ENCODE data around the gene STMP1. TPM values are rescaled to one million over a fixed set of nuclear protein-coding genes. Genes with fewer than 3 reads are reported as not detected.
"Not testable (repeated sequence)": the region's sequence is repeated elsewhere in the genome, so short reads cannot be mapped to it uniquely, and the experiment has no call there.

STMP1 gene
- total RNA-seq, 1 donor from 2014 or later, result 63.3 TPM

- Mint-ChIP-seq H3K4me1 (ENCODE audit: low read depth) (peaks cover 7% of the 10 kb centered on the region), H3K27me3 (no peaks in the 10 kb centered on the region), H3K27ac (no peak overlapping the region), H3K4me3 (ENCODE audit: low read depth) (no peak overlapping the region), H3K9me3 (ENCODE audit: low read depth) (no peaks in the 10 kb centered on the region), H3K36me3 (ENCODE audit: insufficient read depth) (peaks cover 5% of the 10 kb centered on the region)
- no peak for TF ChIP-seq CTCF (IDR thresholded peaks at IDR 0.05; ENCODE audit: unreplicated experiment)
- DNase-seq (ENCODE audit: low spot score, unreplicated experiment), result no peak
These were observed 2.7 kb downstream of the STMP1 start for GRCh38 chr7:135665042-135665441.

- Mint-ChIP-seq H3K9me3 (ENCODE audit: low read depth) (no peaks in the 10 kb centered on the region), H3K27ac (no peak overlapping the region), H3K4me1 (ENCODE audit: low read depth) (peaks cover 7% of the 10 kb centered on the region), H3K27me3 (no peaks in the 10 kb centered on the region), H3K4me3 (ENCODE audit: low read depth) (no peak overlapping the region), H3K36me3 (ENCODE audit: insufficient read depth) (peaks cover 5% of the 10 kb centered on the region)
- DNase-seq (ENCODE audit: low spot score, unreplicated experiment), result no peak
- TF ChIP-seq CTCF (IDR thresholded peaks at IDR 0.05; ENCODE audit: unreplicated experiment), result no peak
These were observed 3.8 kb downstream of the STMP1 start for GRCh38 chr7:135666156-135666555.

- H3K4me3 Mint-ChIP-seq (ENCODE audit: low read depth), result no peak overlapping the region
- no peaks in the 10 kb centered on the region for H3K27me3 Mint-ChIP-seq
- no peak overlapping the region for H3K27ac Mint-ChIP-seq
- H3K4me1 Mint-ChIP-seq (ENCODE audit: low read depth), result peaks cover 5% of the 10 kb centered on the region
- H3K36me3 Mint-ChIP-seq (ENCODE audit: insufficient read depth), result peaks cover 5% of the 10 kb centered on the region
- no peak for TF ChIP-seq CTCF (IDR thresholded peaks at IDR 0.05; ENCODE audit: unreplicated experiment)
- no peaks in the 10 kb centered on the region for H3K9me3 Mint-ChIP-seq (ENCODE audit: low read depth)
- no peak for DNase-seq (ENCODE audit: low spot score, unreplicated experiment)
These were observed 4.5 kb downstream of the STMP1 start for GRCh38 chr7:135666846-135667245.

GRCh38 chr7:135667626-135668025, 5.3 kb downstream of the STMP1 start:
- H3K27me3 Mint-ChIP-seq; H3K36me3 Mint-ChIP-seq (ENCODE audit: insufficient read depth); H3K9me3 Mint-ChIP-seq (ENCODE audit: low read depth); H3K4me1 Mint-ChIP-seq (ENCODE audit: low read depth); H3K4me3 Mint-ChIP-seq (ENCODE audit: low read depth); DNase-seq (ENCODE audit: low spot score, unreplicated experiment); H3K27ac Mint-ChIP-seq: not testable (repeated sequence)

- not testable (repeated sequence) for H3K4me1 Mint-ChIP-seq (ENCODE audit: low read depth); H3K27me3 Mint-ChIP-seq; DNase-seq (ENCODE audit: low spot score, unreplicated experiment); H3K9me3 Mint-ChIP-seq (ENCODE audit: low read depth); H3K36me3 Mint-ChIP-seq (ENCODE audit: insufficient read depth); H3K4me3 Mint-ChIP-seq (ENCODE audit: low read depth); H3K27ac Mint-ChIP-seq
These were observed 6.6 kb downstream of the STMP1 start for GRCh38 chr7:135668852-135669395.

- Mint-ChIP-seq H3K4me1 (ENCODE audit: low read depth) (no peaks in the 10 kb centered on the region), H3K36me3 (ENCODE audit: insufficient read depth) (peaks cover 9% of the 10 kb centered on the region), H3K4me3 (ENCODE audit: low read depth) (no peak overlapping the region), H3K9me3 (ENCODE audit: low read depth) (no peaks in the 10 kb centered on the region), H3K27ac (no peak overlapping the region), H3K27me3 (no peaks in the 10 kb centered on the region)
- no peak for TF ChIP-seq CTCF (IDR thresholded peaks at IDR 0.05; ENCODE audit: unreplicated experiment)
- DNase-seq (ENCODE audit: low spot score, unreplicated experiment), result no peak
These were observed 7.5 kb downstream of the STMP1 start for GRCh38 chr7:135669774-135670173.
